Tibial artery (tissue), 4 donors: ENCODE measurements around the gene NPEPL1.
"Not testable (repeated sequence)": the region's sequence is repeated elsewhere in the genome, so short reads cannot be mapped to it uniquely, and the experiment has no call there.

Experiments
- DNase-seq, 2 donors: peaks; one replicate each; pipeline ENCODE4 v3.0.0-alpha.2; 2019
- H3K27ac ChIP-seq, 2 donors: fragments of 200-600 bp; sonication (generic) in 1 of 2; 1 replicate in 1 of 2; 2 replicates in 1 of 2; pipeline ENCODE4 v1.5.1; 2018 to 2019; ENCODE audit warnings: mild to moderate bottlenecking in 1 of 2
- H3K27me3 ChIP-seq, 2 donors: fragments of 200-600 bp; sonication (generic) in 1 of 2; one replicate each; pipeline versions ENCODE4 v1.5.1 to v1.6.0; 2016 to 2019
- H3K36me3 ChIP-seq, 3 donors: fragments of 200-600 bp; sonication (generic) in 2 of 3; one replicate each; pipeline ENCODE4 v1.5.1; 2016 to 2019; ENCODE audit warnings: mild to moderate bottlenecking in 2 of 3
- H3K4me1 ChIP-seq, 4 donors: fragments of 200-600 bp; sonication (generic) in 2 of 4; 1 replicate in 3 of 4; 2 replicates in 1 of 4; pipeline ENCODE4 v1.5.1; 2016 to 2019
- H3K4me3 ChIP-seq, 2 donors: fragments of 200-600 bp; sonication (generic) in 1 of 2; 1 replicate in 1 of 2; 2 replicates in 1 of 2; pipeline ENCODE4 v1.5.1; 2018 to 2019; ENCODE audit warnings: mild to moderate bottlenecking in 2 of 2
- H3K9me3 ChIP-seq, 3 donors: fragments of 200-600 bp; sonication (generic) in 1 of 3; one replicate each; pipeline ENCODE4 v1.5.1; 2016 to 2019
- intact Hi-C: fragments of 100-400 bp; cut with DNase I; formaldehyde crosslinking; loops from one replicate; pipeline ENCODE4 v1.15.0; 2023; ENCODE audit warnings: low total_unique reads
- TF ChIP-seq, protein P1 (sequence below), 2 experiments: fragments of 200-600 bp in 1 of 2; fragments of 450-650 bp in 1 of 2; IDR thresholded peaks; one replicate each; pipeline ENCODE4 v1.5.1; 2017 to 2019; ENCODE audit warnings: antibody characterized with exemption in 2 of 2, mild to moderate bottlenecking in 1 of 2, moderate library complexity in 1 of 2

NPEPL1 gene

DNA sequence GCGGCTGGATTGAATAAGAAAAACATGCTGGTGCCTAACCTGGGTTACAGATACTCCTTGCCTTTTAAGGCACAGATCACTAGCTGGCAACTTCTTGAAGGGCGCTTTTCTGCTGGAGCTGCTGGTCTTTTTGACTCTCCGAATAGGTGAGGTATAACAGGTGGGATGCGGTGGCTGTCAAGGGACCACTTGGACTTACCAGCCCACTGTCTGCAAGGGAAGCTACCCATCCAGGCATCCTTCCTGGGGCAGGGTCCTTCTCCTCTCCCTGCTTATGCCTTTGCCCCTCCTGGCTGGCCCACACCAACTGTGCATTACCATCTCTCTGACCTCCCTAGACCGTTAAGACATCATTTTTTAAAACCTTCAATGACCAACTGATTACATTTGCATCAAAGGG lies 57.4 kb downstream of the NPEPL1 start:
- DNase-seq = no peak
- TF ChIP-seq, protein P1, sequence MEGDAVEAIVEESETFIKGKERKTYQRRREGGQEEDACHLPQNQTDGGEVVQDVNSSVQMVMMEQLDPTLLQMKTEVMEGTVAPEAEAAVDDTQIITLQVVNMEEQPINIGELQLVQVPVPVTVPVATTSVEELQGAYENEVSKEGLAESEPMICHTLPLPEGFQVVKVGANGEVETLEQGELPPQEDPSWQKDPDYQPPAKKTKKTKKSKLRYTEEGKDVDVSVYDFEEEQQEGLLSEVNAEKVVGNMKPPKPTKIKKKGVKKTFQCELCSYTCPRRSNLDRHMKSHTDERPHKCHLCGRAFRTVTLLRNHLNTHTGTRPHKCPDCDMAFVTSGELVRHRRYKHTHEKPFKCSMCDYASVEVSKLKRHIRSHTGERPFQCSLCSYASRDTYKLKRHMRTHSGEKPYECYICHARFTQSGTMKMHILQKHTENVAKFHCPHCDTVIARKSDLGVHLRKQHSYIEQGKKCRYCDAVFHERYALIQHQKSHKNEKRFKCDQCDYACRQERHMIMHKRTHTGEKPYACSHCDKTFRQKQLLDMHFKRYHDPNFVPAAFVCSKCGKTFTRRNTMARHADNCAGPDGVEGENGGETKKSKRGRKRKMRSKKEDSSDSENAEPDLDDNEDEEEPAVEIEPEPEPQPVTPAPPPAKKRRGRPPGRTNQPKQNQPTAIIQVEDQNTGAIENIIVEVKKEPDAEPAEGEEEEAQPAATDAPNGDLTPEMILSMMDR (IDR thresholded peaks at IDR 0.05) = no peak
- Histone ChIP-seq H3K4me1 (no peaks in the 10 kb centered on the region), H3K27ac (no peak overlapping the region), H3K4me3 (no peak overlapping the region), H3K36me3 (no peaks in the 10 kb centered on the region), H3K27me3 (peaks cover 0 to 32% of the 10 kb centered on the region in 2 donors), H3K9me3 (no peaks in the 10 kb centered on the region)
- intact Hi-C loops = no loop called here

DNA sequence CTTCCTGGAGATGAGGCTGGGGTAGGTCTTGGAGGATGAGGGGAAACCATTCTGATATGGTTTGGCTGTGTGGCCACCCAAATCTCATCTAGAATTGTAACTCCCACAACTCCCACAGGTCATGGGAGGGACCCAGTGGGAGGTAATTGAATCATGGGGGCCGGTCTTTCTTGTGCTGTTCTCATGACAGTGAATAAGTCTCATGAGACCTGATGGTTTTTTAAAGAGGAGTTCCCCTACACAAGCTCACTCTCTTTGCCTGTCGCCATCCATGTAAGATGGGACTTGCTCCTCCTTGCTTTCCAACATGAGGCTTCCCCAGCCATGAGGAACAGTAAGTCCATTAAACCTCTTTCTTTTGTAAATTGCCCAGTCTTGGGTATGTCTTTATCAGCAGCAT lies 58.1 kb downstream of the NPEPL1 start:
- H3K36me3 ChIP-seq, DNase-seq, intact Hi-C loops: not testable (repeated sequence)

DNA sequence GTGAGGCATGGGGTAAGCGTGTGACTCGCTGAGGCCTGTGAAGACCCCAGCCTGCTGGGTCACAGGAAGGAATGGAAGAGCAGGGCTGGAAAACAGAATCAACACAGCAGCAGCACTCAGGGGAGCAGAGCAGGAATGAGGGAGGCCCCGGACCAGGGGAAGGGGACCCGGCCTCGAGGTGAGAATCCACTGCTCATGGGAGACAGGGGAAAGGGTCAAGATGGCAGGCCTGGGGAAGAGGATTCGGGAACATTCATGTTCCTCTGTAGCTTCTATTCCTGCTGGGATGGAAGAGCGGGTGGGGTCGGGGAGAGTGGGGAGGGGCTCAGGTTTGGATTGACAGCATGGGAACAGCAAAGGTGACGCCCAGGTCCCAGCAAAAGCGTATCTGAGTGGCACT lies 59.4 kb downstream of the NPEPL1 start:
- Histone ChIP-seq H3K27ac (no peak overlapping the region), H3K4me1 (no peaks in the 10 kb centered on the region), H3K4me3 (no peak overlapping the region), H3K27me3 (peaks cover 0 to 31% of the 10 kb centered on the region in 2 donors), H3K9me3 (no peaks in the 10 kb centered on the region), H3K36me3 (no peaks in the 10 kb centered on the region)
- DNase-seq = no peak
- TF ChIP-seq, protein P1 (IDR thresholded peaks at IDR 0.05) = no peak
- intact Hi-C loops = no loop called here

More for the DNA sequence above, 58.1 kb downstream of the NPEPL1 start:
- not testable (repeated sequence) for H3K4me3 ChIP-seq, H3K4me1 ChIP-seq, H3K27ac ChIP-seq, H3K9me3 ChIP-seq
- peaks cover 0 to 32% of the 10 kb centered on the region in 2 donors for H3K27me3 ChIP-seq

DNA sequence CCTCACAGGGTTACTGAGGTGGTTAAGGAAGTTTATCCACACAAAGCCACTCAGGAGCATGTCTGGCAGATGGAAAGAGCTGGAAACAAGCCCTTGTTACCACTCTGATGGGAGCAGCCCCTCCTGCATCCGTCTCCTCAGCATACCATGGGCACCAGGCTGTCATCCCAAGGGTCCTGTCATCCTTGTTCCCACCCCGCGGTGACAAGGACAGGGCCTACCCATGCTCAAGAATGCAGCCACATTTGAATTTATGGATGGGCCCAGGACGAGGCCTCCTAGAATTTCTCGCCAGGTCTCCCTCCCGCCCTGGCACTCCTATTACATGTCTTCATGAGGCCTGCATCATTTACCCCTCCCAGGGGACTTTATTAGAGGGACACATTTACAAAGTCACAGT lies 60.0 kb downstream of the NPEPL1 start:
- H3K4me1 ChIP-seq = no peaks in the 10 kb centered on the region
- no peaks in the 10 kb centered on the region for H3K36me3 ChIP-seq
- intact Hi-C loops = no loop called here
- TF ChIP-seq, protein P1 (IDR thresholded peaks at IDR 0.05) = no peak
- H3K4me3 ChIP-seq = no peak overlapping the region
- H3K27ac ChIP-seq = no peak overlapping the region
- no peak for DNase-seq
- no peaks in the 10 kb centered on the region for H3K9me3 ChIP-seq
- peaks cover 0 to 25% of the 10 kb centered on the region in 2 donors for H3K27me3 ChIP-seq

DNA sequence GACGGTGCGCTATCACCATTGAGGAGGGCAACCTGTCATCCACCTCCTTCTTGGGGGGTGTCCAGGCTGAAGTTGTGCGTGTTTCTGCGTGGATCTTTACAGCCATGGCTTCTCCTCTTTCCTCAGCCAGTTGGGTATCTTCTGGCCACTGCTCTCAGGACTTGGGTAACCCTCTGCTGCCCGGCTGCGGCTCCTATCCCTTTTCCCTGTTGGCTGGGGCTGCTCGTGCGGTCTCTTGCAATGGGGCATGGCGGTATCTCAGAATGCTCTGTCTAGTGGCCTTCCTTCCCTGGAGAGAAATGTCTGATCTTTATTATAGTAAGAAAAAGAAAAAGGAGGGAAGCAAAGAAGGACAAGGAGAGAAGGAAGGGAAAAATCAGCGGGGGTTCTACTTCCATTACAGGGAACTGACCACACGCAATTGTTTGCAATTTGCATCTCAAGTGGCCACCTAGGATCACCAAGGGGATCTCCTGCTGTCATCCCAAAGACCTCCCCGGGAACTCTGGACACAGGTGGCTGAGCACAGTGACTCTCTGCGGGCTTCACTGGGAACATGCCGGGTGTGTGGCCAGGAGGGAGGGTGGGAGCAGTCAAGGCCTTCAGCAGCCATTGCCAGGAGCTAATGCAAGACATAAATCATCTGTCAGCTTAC lies 60.8 kb downstream of the NPEPL1 start:
- no peaks in the 10 kb centered on the region for H3K36me3 ChIP-seq
- peaks cover 0 to 24% of the 10 kb centered on the region in 2 donors for H3K27me3 ChIP-seq
- intact Hi-C loops = no loop called here
- TF ChIP-seq, protein P1 (IDR thresholded peaks at IDR 0.05) = no peak
- H3K27ac ChIP-seq = no peak overlapping the region
- no peak overlapping the region for H3K4me3 ChIP-seq
- no peaks in the 10 kb centered on the region for H3K4me1 ChIP-seq
- no peak for DNase-seq
- no peaks in the 10 kb centered on the region for H3K9me3 ChIP-seq

DNA sequence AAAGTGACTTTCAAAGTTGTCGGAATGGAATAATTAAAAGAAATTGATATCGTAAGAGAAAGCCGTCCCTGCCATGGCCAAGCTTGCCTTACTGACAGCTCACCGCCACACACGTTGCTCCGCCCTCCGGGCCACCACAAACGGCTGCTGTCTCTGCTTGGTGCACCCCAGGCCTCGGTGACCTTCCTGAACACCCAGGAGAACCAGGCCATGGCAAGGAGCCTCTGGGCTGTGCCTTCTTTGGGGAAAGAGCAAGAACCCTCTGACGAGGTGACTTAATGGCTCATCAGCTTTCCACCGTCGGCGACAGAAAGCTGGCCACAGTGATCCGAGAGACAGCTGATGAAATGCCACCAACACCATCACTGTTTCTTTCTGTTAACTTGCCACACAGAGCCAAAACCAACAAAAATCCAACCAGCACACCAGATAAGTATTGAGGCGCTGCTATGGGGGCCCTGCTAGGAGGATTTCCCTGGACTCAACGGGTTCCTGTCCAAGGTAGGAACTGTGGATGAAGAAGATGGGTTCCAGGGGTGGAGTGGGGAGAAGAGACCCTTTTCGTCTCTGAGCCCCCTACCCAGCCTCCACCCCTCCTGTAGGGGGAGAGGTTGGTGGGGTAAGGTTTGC lies 61.4 kb downstream of the NPEPL1 start:
- no peak for DNase-seq
- TF ChIP-seq, protein P1 (IDR thresholded peaks at IDR 0.05) = no peak
- no peak overlapping the region for H3K27ac ChIP-seq
- H3K27me3 ChIP-seq = peaks cover 0 to 26% of the 10 kb centered on the region in 2 donors
- no peak overlapping the region for H3K4me3 ChIP-seq
- H3K4me1 ChIP-seq = no peaks in the 10 kb centered on the region
- H3K9me3 ChIP-seq = no peaks in the 10 kb centered on the region
- no peaks in the 10 kb centered on the region for H3K36me3 ChIP-seq
- intact Hi-C loops = no loop called here
